BE2C (cell line): Measurements from ENCODE around the gene SPSB2.
A peak's percentile ranks its signal among the peaks of the same experiment; 100 is the strongest.
"Not testable (repeated sequence)": the region's sequence is repeated elsewhere in the genome, so short reads cannot be mapped to it uniquely, and the experiment has no call there.

Source experiments
- DNase-seq: peaks from one replicate; pipeline ENCODE4 v3.0.0-alpha.2; 2020
- H3K27me3 ChIP-seq: fragments of 250-450 bp; sonication (Bioruptor Pico); 2 replicates; pipeline ENCODE4 v1.5.1; 2020; ENCODE audit warnings: mild to moderate bottlenecking
- H3K36me3 ChIP-seq: fragments of 250-450 bp; sonication (Bioruptor Pico); 2 replicates; pipeline ENCODE4 v1.5.1; 2020; ENCODE audit warnings: mild to moderate bottlenecking
- H3K4me1 ChIP-seq: fragments of 250-450 bp; sonication (Bioruptor Pico); 2 replicates; pipeline ENCODE4 v1.5.1; 2020
- H3K4me3 ChIP-seq: 2 replicates; pipeline ENCODE4 v1.5.1; 2011; ENCODE audit warnings: low read depth, low read length
- H3K9me3 ChIP-seq: fragments of 250-450 bp; sonication (Bioruptor Pico); 2 replicates; pipeline ENCODE4 v1.5.1; 2020
- TF ChIP-seq, protein P1 (sequence below): IDR thresholded peaks from 2 replicates; pipeline ENCODE4 v1.5.1; 2012; ENCODE audit warnings: mild to moderate bottlenecking, low read depth, low read length

SPSB2 gene

DNA sequence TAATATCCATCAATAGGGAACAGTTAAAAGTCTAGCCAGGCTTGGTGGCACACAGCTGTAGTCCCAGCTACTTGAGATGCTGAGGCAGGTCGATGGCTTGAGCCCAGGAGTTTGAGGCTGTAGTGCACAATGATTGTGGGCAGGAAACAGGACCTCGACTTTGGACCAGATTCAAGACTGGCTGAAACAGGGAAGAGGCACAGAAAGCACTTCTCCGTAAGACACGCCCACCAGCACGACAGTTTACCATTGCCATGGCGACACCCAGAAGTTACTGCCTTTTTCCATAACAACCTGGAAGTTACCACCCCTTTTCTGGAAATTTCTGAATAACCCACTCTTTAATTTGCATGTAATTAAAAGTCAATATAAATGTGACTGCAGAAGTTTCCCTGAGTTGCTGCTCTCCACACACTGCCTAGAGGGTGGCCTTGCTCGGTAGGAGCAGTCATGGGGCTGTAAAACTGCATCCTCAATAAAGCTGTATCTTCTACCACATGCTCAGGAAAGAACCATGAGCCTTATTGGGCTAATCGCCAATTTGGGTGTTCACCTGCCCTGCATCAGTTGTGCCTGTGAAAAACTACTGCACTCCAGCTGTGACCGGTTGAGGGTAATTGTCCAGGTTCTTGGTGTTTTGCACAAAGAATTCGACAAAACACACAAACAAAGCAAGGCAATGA lies 26.9 kb upstream of the SPSB2 start:
- Histone ChIP-seq H3K4me3 (no peak overlapping the region), H3K36me3 (no peaks in the 10 kb centered on the region), H3K27me3 (no peaks in the 10 kb centered on the region), H3K9me3 (no peaks in the 10 kb centered on the region), H3K4me1 (peaks cover 7% of the 10 kb centered on the region)
- no peak for DNase-seq
- TF ChIP-seq, protein P1, sequence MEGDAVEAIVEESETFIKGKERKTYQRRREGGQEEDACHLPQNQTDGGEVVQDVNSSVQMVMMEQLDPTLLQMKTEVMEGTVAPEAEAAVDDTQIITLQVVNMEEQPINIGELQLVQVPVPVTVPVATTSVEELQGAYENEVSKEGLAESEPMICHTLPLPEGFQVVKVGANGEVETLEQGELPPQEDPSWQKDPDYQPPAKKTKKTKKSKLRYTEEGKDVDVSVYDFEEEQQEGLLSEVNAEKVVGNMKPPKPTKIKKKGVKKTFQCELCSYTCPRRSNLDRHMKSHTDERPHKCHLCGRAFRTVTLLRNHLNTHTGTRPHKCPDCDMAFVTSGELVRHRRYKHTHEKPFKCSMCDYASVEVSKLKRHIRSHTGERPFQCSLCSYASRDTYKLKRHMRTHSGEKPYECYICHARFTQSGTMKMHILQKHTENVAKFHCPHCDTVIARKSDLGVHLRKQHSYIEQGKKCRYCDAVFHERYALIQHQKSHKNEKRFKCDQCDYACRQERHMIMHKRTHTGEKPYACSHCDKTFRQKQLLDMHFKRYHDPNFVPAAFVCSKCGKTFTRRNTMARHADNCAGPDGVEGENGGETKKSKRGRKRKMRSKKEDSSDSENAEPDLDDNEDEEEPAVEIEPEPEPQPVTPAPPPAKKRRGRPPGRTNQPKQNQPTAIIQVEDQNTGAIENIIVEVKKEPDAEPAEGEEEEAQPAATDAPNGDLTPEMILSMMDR = no peak

DNA sequence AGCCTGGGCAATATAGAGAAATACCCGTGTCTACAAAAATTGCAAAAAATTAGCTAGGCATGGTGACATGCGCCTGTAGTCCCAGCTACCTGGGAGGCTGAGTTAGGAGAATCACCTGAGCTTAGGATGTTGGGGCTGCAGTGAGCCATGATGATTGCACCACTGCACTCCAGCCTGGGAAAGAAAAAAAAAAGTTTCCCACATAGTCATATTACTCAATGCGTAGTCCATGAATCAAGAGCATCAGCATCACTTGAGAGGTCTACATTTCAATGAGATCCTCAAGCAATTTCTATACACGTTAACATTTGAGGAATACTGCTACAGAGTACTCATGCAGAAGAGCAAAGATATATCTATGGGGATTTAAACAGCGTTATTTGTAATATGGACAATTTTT lies 26.3 kb upstream of the SPSB2 start:
- Histone ChIP-seq H3K9me3 (no peaks in the 10 kb centered on the region), H3K36me3 (no peaks in the 10 kb centered on the region), H3K4me3 (no peak overlapping the region), H3K4me1 (peaks cover 7% of the 10 kb centered on the region), H3K27me3 (no peaks in the 10 kb centered on the region)
- no peak for DNase-seq
- TF ChIP-seq, protein P1 = no peak

DNA sequence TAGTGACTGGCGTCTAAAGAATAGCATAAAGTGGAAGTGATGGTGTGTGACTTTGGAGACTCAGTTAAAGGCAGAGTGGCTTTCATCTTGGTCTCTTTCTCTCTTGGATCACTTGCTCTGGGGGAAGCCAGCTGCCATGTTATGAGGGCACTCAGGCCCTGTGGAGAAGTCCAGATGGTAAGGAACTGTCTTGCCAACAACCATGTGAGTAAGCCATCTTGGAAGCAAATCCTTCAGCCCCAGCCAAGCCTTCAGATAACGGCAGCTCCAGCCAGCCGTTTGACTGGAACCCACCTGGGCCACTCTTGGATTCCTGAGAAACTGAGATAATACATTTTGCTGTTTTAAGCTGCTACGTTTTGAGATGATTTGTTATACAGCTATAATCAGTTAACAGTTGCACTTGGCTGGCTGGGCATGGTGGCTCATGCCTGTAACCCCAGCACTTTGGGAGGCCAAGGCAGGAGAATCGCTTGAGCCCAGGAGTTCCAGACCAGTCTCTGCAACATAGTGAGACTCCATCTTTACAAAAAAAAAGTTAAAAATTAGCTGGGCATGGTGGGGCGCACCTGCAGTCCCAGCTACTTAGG lies 23.8 kb upstream of the SPSB2 start:
- TF ChIP-seq, protein P1 = no peak
- Histone ChIP-seq H3K9me3 (no peaks in the 10 kb centered on the region), H3K4me3 (no peak overlapping the region), H3K27me3 (no peaks in the 10 kb centered on the region), H3K4me1 (no peaks in the 10 kb centered on the region), H3K36me3 (no peaks in the 10 kb centered on the region)
- DNase-seq = no peak

DNA sequence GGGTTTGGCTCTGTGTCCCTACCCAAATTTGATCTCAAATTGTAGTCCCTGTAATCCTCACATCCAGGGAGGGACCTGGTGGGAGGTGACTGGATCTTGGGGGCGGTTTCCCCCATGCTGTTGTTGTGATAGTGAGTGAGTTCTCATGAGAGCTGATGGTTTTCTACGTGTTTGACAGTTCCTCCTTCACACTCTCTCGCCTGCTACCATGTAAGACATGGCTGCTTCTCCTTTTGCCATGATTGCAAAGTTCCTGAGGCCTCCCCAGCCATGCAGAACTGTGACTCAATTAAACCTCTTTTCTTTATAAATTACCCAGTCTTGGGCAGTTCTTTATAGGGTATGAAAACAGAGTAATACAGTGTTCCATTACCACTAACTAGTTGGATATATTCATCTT lies 21.2 kb upstream of the SPSB2 start:
- DNase-seq = no peak
- H3K36me3 ChIP-seq = no peaks in the 10 kb centered on the region
- TF ChIP-seq, protein P1 = no peak
- peaks cover 3% of the 10 kb centered on the region for H3K4me1 ChIP-seq
- H3K9me3 ChIP-seq = no peaks in the 10 kb centered on the region
- H3K4me3 ChIP-seq = no peak overlapping the region
- no peaks in the 10 kb centered on the region for H3K27me3 ChIP-seq

DNA sequence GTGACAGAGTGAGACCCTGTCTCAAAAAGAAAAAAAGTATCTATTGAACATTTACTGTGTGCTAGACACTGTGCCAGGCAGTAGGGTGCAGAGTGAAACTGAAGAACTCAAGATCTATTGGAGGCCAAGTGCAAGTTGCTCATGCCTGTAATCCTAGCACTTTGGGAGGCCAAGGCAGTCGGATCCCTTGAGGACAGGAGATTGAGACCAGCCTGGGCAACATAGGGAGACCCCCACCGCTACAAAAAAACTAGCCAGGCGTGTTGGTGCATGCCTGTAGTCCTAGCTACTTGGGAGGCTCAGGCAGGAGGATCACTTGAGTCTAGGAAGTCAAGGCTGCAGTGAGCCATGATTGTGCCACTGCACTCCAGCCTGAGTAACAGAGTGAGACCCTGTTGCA lies 19.6 kb upstream of the SPSB2 start:
- not testable (repeated sequence) for DNase-seq

DNA sequence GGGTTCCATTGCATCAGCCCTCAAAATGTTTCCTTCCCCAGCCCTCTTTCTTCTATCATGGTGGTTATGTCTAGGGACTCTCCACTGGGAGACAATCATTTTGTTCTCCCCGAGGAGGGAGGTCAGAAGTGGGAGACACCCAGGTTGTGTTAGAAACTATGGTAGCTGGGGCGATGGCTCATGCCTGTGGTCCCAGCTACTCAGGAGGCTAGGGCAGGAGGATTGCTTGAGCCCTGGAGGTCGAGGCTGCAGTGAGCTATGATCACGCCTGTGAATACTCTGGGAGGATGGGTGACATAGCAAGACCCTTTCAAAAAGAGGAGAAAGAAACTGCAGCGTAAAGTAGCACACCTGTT lies 18.5 kb upstream of the SPSB2 start:
- Histone ChIP-seq H3K4me3 (peak overlapping the region; percentile 68), H3K9me3 (no peaks in the 10 kb centered on the region), H3K36me3 (no peaks in the 10 kb centered on the region), H3K27me3 (no peaks in the 10 kb centered on the region), H3K4me1 (peaks cover 3% of the 10 kb centered on the region)
- DNase-seq = no peak
- TF ChIP-seq, protein P1 = no peak

More for the DNA sequence above, 19.6 kb upstream of the SPSB2 start:
- not testable (repeated sequence) for H3K27me3 ChIP-seq, H3K9me3 ChIP-seq, H3K36me3 ChIP-seq, H3K4me1 ChIP-seq, H3K4me3 ChIP-seq
